HG02798 (cell line): ENCODE data around the gene ATG7.
"Not testable (repeated sequence)": the region's sequence is repeated elsewhere in the genome, so short reads cannot be mapped to it uniquely, and the experiment has no call there.

Source experiments
- ATAC-seq: cut with Tn5 transposase; IDR thresholded peaks from one replicate; pipeline ENCODE4 v1.9.1; 2021; ENCODE audit warnings: mild to moderate bottlenecking; ENCODE audit not compliant: unreplicated experiment, poor library complexity

ATG7 gene

DNA sequence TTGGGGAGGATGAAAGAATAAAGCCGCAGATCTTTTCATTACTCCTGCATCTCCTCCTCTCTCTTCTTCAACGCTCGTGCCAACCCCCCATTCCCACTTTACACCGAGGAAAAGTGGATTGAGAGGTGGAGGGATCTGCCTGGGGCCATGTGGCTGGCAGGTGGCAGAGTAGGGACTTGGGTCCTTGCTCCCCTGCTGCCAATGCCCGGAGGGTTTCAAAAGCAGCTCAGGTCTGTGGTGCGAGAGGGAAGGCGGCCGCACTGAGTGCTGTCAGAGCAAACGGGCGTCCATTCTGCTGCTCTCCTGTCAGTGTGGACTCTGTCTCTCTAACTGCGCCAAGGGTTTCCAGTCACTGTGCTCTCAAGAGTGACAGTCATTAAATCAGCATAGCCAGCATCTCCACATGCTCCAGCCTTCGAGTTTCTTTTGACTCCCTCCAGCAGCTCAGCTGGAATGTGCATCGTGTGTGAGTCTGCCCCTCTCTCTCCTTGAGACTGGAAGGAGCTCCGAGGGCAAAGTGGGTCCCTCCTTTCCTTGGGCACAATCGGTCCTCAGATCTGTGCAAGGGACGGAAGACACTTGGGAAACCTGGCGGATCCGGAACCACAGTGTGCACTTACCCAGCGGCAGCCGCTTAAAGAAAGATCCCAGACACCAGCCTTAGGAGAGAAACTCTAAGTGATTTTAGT, 302.9 kb downstream of the ATG7 start:
- no peak for ATAC-seq

DNA sequence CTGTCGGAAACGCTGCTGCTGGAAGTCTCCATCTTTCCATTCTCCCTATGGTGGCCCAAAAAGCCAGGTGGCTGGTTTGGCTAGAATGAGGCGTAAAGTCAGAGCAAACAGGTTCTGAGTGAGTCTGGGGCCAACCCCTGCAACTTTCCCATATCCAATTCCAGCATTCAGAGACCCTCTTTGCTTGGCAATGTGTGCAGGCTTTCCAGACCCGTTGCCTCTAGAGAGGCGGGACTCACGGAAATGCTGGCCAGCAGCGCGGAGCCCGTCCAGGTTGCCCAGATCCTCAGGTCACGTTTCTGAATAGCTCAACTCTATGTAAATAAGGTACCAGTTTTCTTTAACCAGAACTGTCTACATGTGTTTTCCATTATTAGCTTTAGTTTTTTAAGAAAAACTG, 303.5 kb downstream of the ATG7 start:
- ATAC-seq, result no peak

DNA sequence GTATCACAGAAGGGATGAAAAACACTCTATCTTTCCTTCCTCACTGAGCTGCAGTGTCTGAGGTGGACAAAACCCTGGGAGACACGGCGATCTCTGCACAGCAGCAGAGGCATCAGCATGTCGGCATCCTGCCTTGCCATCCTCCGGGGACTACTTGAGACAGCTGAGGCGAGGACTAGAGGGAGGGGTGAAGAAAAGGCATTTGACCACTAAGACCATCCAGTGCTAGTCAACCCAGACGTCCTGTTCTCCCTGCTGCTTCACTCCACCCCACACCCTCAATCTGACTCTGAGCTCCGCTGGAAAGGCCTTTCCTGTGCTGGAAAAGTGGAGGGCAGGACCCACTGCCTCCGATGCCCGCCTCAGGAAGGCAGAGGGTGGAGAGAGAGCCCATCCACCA, 304.3 kb downstream of the ATG7 start:
- no peak for ATAC-seq

DNA sequence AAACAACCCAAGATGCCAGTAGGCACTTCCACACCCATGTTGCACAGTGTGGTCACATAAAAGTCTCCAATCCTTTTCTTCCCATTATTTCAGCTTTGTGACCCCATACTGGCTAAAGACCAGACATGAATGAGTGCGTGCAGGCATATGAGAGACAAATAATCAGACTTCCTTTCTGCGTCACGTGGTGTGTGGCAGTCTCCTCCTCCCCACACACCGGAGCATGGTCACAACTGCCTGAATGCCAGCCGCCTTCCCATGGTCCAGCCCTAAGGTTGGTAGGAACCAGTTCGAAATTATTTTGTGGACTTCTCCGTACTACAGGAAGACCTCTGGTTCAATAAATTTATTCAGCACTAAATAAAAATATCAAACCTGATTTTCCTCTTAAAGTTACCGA, 306.0 kb downstream of the ATG7 start:
- ATAC-seq, result no peak

DNA sequence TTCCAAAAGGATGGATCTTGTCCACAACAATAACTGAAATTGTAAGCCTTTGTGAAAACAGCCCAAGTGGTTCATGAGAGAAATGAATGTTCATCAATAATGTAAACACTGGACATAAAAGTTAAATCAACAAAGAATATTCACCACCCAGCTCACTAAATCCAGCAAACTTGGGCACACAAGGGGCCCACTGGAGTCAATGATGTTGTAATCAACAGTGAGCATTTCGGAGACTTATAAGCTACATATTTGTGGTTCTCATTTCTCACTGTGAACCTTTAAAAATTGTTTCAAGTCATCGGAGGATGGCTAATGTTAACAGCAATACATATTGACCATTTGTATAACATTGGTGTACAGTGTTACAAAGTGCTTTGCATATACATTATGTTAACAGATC, 308.4 kb downstream of the ATG7 start:
- no peak for ATAC-seq

DNA sequence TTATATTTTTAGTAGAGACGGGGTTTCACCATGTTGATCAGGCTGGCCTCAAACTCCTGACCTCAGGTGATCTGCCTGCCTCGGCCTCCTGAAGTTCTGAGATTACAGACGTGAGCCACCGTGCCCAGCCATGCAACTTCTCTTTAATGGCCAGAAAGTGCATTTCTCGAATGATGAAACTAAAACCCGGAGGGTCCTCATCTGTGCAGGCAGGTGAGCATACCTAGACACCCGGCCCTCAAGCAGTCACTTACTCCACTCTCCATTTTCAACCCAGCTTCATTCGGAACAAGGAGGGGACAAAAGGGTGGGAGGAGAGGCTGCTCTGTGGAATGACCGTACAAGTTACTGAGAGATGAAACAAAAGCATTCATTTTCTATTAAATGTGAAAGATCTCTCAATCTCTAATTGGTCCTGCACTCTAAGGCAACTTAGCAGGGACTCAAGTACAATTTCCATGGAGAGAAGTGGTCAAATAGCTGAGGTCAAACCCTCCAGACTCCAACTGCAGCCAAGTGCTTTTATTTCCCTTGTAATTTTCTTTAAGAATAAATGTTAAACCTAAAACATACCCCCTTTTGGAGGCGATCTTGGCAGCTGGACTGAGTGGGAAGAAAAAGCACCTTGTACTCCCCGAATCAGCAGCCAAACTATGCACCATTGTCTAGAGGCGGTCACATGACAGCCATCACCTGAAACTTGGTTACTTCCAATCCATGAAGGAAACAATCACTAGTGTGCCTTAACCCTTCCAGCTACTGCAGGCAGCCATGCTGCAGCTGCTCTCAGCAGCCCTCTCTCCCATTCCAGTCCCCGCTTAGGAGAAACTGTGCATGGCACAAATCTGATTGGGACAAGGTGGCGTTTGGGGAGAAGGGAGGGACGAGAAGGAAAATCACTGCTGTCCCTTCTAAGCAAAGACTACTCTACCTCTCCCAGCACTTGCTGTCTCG, 309.3 kb downstream of the ATG7 start:
- ATAC-seq, result no peak

DNA sequence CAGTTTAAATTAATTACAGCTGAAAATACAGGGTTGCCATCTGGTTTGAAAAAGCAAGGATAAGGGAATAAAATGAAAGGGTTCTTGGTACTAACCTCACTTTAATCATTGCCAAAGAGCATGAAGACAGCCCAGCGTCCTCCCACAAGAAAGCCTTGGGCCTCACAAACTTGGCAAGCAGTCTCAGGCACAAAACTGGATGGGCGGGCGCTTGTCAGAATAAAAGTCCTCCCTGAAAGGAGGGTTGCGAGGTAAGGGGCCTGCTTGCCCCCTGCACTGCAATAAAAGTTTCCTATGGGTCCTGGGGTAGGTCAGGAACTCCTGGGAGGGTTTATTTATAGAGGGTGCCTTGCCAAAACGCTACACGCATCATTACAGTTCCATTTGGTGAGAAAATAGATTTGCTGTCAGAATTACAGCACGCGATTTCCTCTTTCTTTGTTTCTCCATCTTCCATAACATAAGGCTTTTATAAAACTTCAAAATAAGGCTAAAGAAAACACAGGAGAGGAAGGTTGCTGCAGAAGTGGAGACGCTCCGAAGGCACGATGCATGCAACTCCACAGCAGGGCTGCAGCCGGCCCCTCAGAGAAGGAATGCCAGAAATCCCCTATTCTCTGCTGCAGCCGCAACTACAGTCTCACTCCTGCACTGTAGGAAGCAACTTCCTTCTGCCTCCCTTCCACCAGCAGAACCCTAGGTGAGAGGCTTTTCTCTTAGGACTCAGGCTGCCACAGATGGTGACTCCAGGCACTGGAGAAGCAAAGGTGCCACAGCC, 310.2 kb downstream of the ATG7 start:
- peak; percentile 65 for ATAC-seq

DNA sequence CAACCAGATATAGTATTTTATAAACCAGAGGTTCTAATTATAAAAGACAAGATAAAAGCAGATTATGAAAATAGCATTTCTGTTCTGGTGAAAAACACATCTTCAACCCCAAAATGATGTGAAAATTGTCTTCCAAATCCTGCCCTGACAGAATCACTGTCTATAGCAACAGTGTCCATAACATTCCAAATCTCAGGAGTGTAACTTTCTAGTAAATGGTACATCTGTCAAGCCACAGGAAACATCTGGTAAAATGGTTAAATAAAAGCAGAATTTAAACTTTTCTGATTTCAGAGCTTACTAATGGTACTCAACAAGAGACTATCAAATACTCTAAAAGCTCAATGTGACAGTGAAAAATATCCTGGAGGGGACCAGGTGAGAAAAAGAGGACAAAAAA, 311.0 kb downstream of the ATG7 start:
- no peak for ATAC-seq

DNA sequence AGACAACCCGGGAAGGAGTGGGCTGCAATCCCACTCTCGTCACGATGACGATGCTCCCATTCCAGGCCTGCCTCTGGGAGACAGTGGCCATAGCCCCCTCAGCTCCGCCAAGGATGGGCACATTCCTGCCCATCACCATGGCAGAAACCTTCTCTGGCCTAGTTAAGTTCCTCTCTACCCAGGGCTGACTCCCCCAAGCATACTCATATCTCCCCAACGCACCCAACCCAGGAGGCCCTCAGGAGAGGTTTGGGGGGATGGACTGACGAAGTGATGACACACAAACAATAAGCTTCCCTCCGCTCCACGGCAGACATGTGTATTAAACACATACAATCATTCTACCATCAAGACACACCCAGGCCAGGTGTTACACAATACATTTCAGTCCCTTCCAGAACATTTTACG, 311.4 kb downstream of the ATG7 start:
- ATAC-seq, result no peak

DNA sequence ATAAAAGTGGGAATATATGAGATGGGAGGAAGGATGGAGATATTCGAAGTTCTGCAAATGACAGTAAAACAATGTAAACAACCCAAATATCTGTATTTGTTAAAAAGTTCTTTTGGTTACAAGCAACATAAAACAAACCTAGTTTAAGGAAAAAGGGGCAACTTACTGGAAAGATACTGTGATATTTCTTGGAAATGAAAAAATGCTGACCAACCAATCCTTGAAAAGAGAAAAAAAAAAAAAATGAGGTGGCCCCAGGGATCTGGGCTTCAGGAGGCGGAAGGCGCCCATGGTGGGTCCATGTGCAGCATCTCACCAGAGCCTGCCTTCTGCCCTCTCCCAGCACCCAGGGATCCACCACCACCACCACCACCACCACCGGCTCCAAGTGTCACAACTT, 312.4 kb downstream of the ATG7 start:
- ATAC-seq, result no peak

DNA sequence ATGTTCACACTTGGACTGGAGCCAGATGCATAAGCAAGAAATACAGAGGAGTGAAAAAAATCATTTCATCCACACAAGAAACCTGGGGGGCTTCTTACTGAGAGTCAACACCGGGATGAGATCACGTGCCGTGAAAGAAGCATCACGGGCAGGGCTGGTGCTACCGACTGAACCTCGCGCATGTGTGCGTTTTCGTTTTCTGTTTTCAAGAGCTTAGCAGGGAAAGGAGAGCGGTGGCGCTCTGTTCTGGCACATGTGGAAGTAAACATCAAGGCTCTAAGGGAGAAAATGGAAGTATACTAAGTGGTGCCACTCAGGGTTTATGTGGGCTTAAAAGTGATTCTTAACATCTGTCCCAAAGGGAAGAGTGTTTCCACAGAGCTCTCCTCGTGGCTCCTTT, 315.6 kb downstream of the ATG7 start:
- no peak for ATAC-seq

DNA sequence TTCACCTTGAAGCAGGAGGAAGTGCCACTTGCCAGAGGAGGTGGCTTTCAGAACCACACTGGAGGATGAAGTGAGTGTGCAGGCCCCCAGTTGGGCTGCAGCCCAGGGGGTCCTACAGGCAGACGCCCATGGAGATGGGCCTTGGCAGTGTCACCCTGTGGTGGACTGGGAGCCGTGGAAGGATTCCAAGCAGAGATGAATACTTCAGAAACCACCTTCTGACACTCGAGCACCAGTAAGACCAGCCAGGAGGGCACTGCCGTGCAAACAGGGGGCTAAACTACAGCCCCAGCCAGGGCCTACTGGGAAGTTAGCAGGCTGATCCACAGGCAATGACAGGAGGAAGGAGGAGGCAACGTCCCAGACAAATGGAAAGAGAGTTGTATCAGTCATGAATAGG, 316.1 kb downstream of the ATG7 start:
- ATAC-seq, result no peak

DNA sequence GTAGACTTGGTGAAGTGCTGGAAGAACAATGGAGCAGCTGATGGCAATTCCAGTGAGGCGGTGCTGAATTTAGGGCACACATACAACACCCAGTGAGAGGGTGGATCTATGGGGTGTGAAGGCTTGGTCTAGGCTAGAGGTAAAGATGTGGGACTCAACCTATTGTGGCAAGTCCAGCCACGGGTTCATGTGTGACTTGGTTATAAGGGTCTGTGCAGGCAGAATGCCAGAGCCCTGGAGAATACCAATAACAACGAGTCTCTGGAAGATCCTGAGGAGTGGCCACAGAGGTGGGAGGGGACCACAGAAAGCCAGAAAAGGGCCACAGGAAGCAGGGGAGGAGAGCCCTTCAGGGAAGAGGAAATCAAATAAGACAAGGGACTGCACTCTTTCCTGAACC, 316.6 kb downstream of the ATG7 start:
- ATAC-seq, result no peak

DNA sequence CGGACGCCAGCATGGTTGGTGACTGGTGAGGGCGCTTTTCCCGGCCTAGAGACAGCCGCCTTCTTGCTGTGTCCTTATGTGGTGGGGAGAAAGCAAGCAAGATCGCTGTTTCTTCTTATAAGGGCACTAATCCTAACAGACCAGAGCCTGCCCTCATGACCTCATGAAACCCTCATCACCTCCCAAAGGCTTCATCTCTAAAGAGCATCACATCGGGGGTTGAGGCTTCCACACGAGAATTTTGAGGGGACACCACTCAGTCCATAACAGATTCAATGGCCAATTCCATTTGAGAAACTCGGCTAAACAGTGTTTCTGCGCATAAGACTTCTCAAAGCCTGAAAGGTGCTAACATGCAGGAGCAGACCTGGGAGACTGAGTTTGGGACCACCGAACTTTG, 317.5 kb downstream of the ATG7 start:
- ATAC-seq, result no peak

DNA sequence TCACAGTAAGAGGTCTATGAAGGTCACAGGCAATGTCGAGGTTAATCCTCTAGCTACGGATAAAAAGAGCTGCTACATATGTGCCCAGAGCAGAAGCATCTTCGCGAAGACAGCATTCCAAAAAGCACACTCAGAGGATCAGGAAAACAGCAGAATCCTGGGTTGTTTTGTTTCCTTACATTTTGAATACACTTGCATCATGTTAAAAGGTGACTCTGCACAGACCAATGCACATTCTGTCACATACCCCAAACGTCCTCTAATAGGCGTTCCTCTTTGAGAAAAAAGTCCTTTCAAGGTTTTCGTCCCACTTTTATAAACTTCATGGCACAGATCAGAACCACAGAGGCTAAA, 318.8 kb downstream of the ATG7 start:
- ATAC-seq, result no peak

DNA sequence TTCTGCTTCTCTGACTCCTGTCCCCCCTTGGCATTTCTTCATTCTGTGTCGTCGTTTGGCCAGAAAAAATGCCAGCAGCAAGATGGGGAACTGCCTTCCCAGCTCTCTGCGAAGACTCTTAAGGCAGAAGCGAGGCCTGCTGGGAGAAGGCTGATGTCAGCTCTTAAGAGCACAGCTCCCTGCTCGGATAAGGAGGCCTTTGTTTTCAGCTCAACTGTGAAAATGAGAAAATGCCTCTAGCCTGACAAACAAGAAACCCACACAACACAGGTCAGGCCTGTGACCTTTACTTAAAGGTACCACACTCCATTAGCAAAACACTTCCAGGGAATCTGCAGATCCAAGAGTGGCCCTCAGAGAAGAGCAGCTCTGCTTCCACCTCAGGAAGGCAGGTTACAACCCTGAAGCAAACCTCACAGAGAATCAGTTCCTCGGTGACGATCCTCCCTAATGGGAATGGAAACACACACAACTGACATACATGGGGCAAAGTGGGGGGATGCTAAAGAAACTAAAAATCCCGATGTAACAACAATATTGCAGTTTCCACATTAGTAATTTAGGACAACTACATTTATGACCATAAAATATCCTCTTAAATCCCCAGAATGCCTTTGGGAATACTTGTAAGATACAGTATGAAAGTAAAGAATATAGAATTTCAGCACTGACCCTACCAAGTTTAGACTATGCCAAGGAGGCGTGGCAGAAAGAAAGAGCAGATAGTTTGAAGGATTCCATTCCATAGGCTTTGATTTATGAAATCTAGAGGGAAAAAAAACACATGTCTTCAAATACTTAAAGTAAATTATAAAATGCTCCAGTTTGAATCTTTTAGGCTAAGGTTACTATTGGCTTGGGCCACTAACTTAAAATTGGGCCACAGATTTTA, 319.4 kb downstream of the ATG7 start:
- no peak for ATAC-seq

DNA sequence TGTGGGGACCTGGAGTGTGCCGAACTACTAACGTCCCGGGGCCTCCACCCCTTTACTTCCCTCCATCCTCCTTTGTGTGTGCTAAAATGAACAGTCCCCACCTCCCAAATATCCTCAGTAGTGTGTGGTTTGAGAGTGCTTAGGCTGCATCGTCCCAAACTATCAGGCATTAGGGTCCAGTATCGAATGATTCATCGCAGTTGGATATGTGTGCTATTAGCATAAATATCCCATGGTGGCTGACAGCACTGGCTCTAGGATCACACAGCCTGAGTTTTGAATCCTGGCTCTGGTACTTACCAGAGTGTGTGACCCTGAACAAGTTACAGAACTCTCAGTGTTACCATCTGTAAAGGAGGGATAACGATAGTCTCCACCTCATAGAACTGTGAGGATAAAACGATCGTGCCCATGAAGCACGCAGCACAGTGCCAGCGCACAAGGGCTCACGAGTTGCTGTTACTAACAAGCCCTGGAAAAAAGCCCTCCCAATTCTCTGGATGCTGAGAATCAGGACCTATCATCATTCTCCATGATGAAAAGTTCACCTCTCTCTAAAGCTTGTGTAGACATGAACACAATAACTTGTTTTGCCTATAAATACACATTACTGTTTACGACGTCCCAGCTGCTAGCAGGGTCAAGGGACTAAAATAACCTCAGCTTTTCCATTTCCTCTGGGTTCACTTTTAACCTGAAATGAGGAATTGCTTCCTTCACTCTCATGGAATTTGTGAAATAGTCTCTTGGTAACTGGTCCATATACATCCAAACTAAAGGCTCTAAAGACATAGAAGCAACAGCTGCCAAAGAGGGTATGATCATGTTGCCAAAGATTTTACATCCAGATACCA, 320.5 kb downstream of the ATG7 start:
- no peak for ATAC-seq

DNA sequence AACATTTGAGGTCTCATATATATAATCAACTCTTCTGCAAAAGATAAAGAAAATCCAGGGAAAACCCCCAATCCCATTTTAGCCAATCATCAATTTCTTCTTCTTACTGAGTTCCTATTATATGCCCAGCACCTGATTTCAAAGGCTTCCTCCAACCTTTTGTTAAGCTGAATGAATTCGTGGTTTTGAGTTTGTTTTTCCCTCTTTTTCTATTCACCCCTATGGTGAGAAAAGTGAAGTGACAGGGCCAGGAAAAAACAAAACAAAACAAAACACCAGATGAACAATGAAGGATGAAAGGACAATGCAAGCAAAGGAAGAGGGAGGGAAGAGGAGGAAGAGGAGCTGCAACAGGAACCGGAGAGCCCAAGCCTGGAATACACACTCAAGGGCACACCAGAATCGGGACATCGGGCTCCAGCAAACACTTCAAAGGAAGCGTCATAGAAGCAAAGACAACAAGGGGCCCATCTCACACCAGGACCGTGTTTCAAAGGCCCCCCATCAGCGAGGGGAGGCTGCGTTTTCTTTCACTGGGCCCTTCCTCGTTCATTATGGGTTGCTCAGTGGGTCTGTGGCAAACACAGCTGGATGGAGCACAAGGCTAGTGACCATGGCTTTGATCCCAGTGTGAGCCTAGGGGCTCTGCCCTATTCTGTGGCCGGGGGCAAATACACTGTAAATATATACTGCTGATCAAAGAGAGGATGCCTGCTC, 321.3 kb downstream of the ATG7 start:
- no peak for ATAC-seq

DNA sequence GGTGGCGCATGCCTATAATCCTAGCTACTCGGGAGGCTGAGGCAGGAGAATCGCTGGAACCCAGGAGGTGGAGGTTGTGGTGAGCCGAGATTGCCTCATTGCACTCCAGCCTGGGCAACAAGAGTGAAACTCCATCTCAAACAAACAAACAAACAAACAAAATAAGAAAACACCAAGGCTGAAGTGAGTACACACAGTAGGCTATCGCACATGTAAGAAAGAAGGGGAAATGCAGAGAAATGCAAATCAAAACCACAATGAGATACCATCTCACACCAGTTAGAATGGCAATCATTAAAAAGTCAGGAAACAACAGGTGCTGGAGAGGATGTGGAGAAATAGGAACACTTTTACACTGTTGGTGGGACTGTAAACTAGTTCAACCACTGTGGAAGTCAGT, 322.8 kb downstream of the ATG7 start:
- ATAC-seq, result not testable (repeated sequence)
